ENCODE results near the gene PTCRA. TPM values are rescaled to one million over a fixed set of nuclear protein-coding genes. Genes with fewer than 3 reads are reported as not detected.

The PTCRA gene
- total and polyA plus RNA-seq, 2 of the 4 experiments (the other 2 are of a cell fraction), result not detected

GRCh38 chr6:42921801-42922200, 5.9 kb downstream of the PTCRA start:
- no peak overlapping the region for H2BK5ac ChIP-seq (ENCODE audit: low read depth, low read length, poor library complexity, severe bottlenecking)
- no peak overlapping the region for H2AK5ac ChIP-seq (ENCODE audit: low read depth, low read length)
- H3K9ac ChIP-seq (ENCODE audit: low read depth, low read length), result no peak overlapping the region
- DNase-seq (no peak), ATAC-seq (ENCODE audit: low read depth) (no peak)
- H2BK15ac ChIP-seq (ENCODE audit: low read depth, low read length), result no peak overlapping the region
- in situ Hi-C loops (cut with MboI; ENCODE audit: low sequenced_read_pairs), result no loop called here
- no peaks in the 10 kb centered on the region for H3K9me1 ChIP-seq (ENCODE audit: insufficient read depth, low read length)
- no peaks in the 10 kb centered on the region for H3K27me3 ChIP-seq (ENCODE audit: control insufficient read depth, insufficient read depth, low read length)
- TF ChIP-seq FOS (IDR thresholded peaks at IDR 0.05; ENCODE audit: low read depth, low read length) (no peak), USF2 (IDR thresholded peaks at IDR 0.05; ENCODE audit: low read depth, low read length) (no peak), ELK1 (IDR thresholded peaks at IDR 0.05; ENCODE audit: borderline replicate concordance, low read depth, low read length) (no peak)
- no TSS peak for BruUV-seq (replicated peaks)
- no peaks in the 10 kb centered on the region for H3K36me3 ChIP-seq (ENCODE audit: control insufficient read depth, insufficient read depth, low read length)
- H4K20me1 ChIP-seq (ENCODE audit: insufficient read depth, low read length), result no peaks in the 10 kb centered on the region
- no peak overlapping the region for H2BK20ac ChIP-seq (ENCODE audit: low read depth, low read length)
- H3K18ac ChIP-seq (ENCODE audit: low read depth, low read length), result no peak overlapping the region
- H2AFZ ChIP-seq (replicated peaks; ENCODE audit: low read length, poor library complexity), result no peak overlapping the region
- H3K27ac ChIP-seq (ENCODE audit: insufficient read depth, low read length), result no peak overlapping the region
- H4K8ac ChIP-seq (ENCODE audit: low read depth in 2 of 2, low read length in 2 of 2), result no peak overlapping the region
- intact Hi-C loops (cut with micrococcal nuclease), result no loop called here
- H3K14ac ChIP-seq (replicated peaks; ENCODE audit: low read depth, low read length), result no peak overlapping the region
- H2AK9ac ChIP-seq (replicated peaks; ENCODE audit: low read depth, low read length, poor library complexity), result no peak overlapping the region
- H4K5ac ChIP-seq (ENCODE audit: low read depth, low read length), result no peak overlapping the region
- H3K4ac ChIP-seq (ENCODE audit: low read depth, low read length), result no peak overlapping the region
- H3K9me3 ChIP-seq (ENCODE audit: control insufficient read depth, insufficient read depth, low read length), result no peaks in the 10 kb centered on the region
- H2BK120ac ChIP-seq (ENCODE audit: low read depth, low read length), result no peak overlapping the region
- H3K56ac ChIP-seq (ENCODE audit: extremely low read depth, insufficient read depth, low read length), result no peak overlapping the region
- H3K4me3 ChIP-seq (ENCODE audit: insufficient read depth, low read depth, low read length), result no peak overlapping the region
- H4K91ac ChIP-seq (ENCODE audit: insufficient read depth, low read depth, low read length), result no peak overlapping the region
- no peaks in the 10 kb centered on the region for H3K79me1 ChIP-seq (ENCODE audit: low read depth in 1 of 2, low read length in 2 of 2)
- ChIA-PET CTCF (no interaction called here), POLR2A (ENCODE audit: unreplicated experiment) (no interaction called here)
- WGBS, 2 experiments (ENCODE audit: extremely low coverage in 2 of 2, insufficient read length in 1 of 2), result 40% methylated on average over 1 of the region's 6 CpGs; no CpG with 5 or more reads in 1 of the 2 experiments
- no peak overlapping the region for H3K4me2 ChIP-seq (ENCODE audit: low read depth, low read length)
- peaks cover 2% of the 10 kb centered on the region; the same call in 1 of the 2 replicates for H3K4me1 ChIP-seq (ENCODE audit: control insufficient read depth, insufficient read depth, low read length)
- dilution Hi-C loops (cut with HindIII; ENCODE audit: low sequenced_read_pairs, unreplicated experiment), result no loop called here
- H3K23ac ChIP-seq (ENCODE audit: low read depth, low read length), result no peak overlapping the region
